Transverse colon (tissue), 3 donors: ENCODE results near the gene SH3BP5L.

Experiments
- EP300 ChIP-seq: sonication (generic); formaldehyde crosslinking; IDR thresholded peaks from one replicate; pipeline ENCODE4 v1.6.1; 2017; ENCODE audit warnings: antibody characterized with exemption, low read depth
- TF ChIP-seq, protein P1 (sequence below), 5 experiments: fragments of 200-600 bp in 3 of 5; fragments of 450-650 bp in 2 of 5; sonication (generic) in 3 of 5; IDR thresholded peaks; 1 replicate in 2 of 5; 2 replicates in 3 of 5; pipeline ENCODE4 v1.5.1; 2016 to 2017; ENCODE audit warnings: antibody characterized with exemption in 5 of 5, inconsistent platforms in 3 of 5, mild to moderate bottlenecking in 2 of 5, moderate library complexity in 1 of 5

DNA sequence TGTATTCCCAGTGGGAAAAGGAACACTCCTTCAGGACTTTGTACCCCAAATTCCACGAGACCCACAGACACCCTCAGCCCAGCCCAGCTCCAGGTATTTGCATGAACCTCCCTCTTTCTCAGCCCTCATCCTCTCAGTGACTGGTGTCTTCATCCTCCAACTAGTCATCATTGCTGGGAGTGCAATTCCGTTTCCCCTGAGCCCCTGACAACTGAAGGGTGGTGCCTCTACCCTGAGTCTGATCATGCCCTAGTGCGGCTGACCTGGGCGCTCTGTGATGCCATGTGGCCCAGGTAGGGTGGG, 36.9 kb upstream of the SH3BP5L start:
- TF ChIP-seq, protein P1, sequence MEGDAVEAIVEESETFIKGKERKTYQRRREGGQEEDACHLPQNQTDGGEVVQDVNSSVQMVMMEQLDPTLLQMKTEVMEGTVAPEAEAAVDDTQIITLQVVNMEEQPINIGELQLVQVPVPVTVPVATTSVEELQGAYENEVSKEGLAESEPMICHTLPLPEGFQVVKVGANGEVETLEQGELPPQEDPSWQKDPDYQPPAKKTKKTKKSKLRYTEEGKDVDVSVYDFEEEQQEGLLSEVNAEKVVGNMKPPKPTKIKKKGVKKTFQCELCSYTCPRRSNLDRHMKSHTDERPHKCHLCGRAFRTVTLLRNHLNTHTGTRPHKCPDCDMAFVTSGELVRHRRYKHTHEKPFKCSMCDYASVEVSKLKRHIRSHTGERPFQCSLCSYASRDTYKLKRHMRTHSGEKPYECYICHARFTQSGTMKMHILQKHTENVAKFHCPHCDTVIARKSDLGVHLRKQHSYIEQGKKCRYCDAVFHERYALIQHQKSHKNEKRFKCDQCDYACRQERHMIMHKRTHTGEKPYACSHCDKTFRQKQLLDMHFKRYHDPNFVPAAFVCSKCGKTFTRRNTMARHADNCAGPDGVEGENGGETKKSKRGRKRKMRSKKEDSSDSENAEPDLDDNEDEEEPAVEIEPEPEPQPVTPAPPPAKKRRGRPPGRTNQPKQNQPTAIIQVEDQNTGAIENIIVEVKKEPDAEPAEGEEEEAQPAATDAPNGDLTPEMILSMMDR (IDR thresholded peaks at IDR 0.05): no peak
- TF ChIP-seq EP300: no peak
